ENCODE data around the gene STARD3. TPM values are rescaled to one million over a fixed set of nuclear protein-coding genes. Genes with fewer than 3 reads are reported as not detected.

Gene STARD3
- total RNA-seq, 1 donor from 2014 or later = 51.2 TPM

- Histone ChIP-seq H3K4me1 (ENCODE audit: insufficient read depth, low read length) (peaks cover 5% of the 10 kb centered on the region), H3K9ac (ENCODE audit: low read length) (no peak overlapping the region), H2AFZ (ENCODE audit: low read depth, low read length) (no peak overlapping the region), H3K4me2 (ENCODE audit: low read length) (no peak overlapping the region), H3K27ac (ENCODE audit: low read depth, low read length) (no peak overlapping the region), H3K36me3 (ENCODE audit: insufficient read depth, low read length) (no peaks in the 10 kb centered on the region), H3K4me3 (ENCODE audit: insufficient read depth, low read depth, low read length) (no peak overlapping the region), H3K79me2 (ENCODE audit: insufficient read depth, low read length) (no peaks in the 10 kb centered on the region), H3K27me3 (ENCODE audit: insufficient read depth, low read length) (peaks cover 18% of the 10 kb centered on the region), H4K20me1 (ENCODE audit: insufficient read depth, low read length) (peaks cover 17% of the 10 kb centered on the region), H3K9me3 (ENCODE audit: insufficient read depth, low read depth, low read length) (no peaks in the 10 kb centered on the region)
- Mint-ChIP-seq H3K27me3 (ENCODE audit: low read depth, unreplicated experiment) (peaks cover 10% of the 10 kb centered on the region), H3K9me3 (ENCODE audit: unreplicated experiment) (no peaks in the 10 kb centered on the region), H3K36me3 (ENCODE audit: low read depth, unreplicated experiment) (peaks cover 5% of the 10 kb centered on the region), H3K4me1 (ENCODE audit: low read depth, unreplicated experiment) (peaks cover 7% of the 10 kb centered on the region), H3K4me3 (ENCODE audit: unreplicated experiment) (no peak overlapping the region), H3K27ac (ENCODE audit: unreplicated experiment) (no peak overlapping the region)
- no peak for DNase-seq (ENCODE audit: low read depth)
- FAIRE-seq = no peak
- TF ChIP-seq CTCF (IDR thresholded peaks at IDR 0.05; ENCODE audit: insufficient read depth, low read depth, low read length) (no peak), EZH2 (IDR thresholded peaks at IDR 0.05; ENCODE audit: insufficient read depth, low read length) (no peak)
Observed at GRCh38 chr17:39663688-39664580, 27.0 kb downstream of the STARD3 start.

GRCh38 chr17:39664581-39665561 is 27.9 kb downstream of the STARD3 start, which contains the start of gene TCAP:
TSS of gene TCAP (plus strand) at chr17:39665349. CDS start at chr17:39665360, 11 bp downstream.
- peaks cover 7% of the 10 kb centered on the region for H3K4me1 Mint-ChIP-seq (ENCODE audit: low read depth, unreplicated experiment)
- no peak within 1 kb of the TSS for H3K9ac ChIP-seq (ENCODE audit: low read length)
- peaks cover 15% of the 10 kb centered on the region for H3K27me3 Mint-ChIP-seq (ENCODE audit: low read depth, unreplicated experiment)
- TF ChIP-seq CTCF (IDR thresholded peaks at IDR 0.05; ENCODE audit: insufficient read depth, low read depth, low read length) = no peak
- no peak for TF ChIP-seq EZH2 (IDR thresholded peaks at IDR 0.05; ENCODE audit: insufficient read depth, low read length)
- FAIRE-seq (no peak), DNase-seq (ENCODE audit: low read depth) (no peak)
- no peak within 1 kb of the TSS for H3K4me3 Mint-ChIP-seq (ENCODE audit: unreplicated experiment)
- no peaks in the 10 kb centered on the region for H3K36me3 ChIP-seq (ENCODE audit: insufficient read depth, low read length)
- no peak within 1 kb of the TSS for H3K27ac ChIP-seq (ENCODE audit: low read depth, low read length)
- H3K27me3 ChIP-seq (ENCODE audit: insufficient read depth, low read length) = peaks cover 18% of the 10 kb centered on the region
- no peak within 1 kb of the TSS for H3K4me2 ChIP-seq (ENCODE audit: low read length)
- H3K4me3 ChIP-seq (ENCODE audit: insufficient read depth, low read depth, low read length) = no peak within 1 kb of the TSS
- peaks cover 17% of the 10 kb centered on the region for H4K20me1 ChIP-seq (ENCODE audit: insufficient read depth, low read length)
- peak within 1 kb of the TSS; percentile 77 for H3K27ac Mint-ChIP-seq (ENCODE audit: unreplicated experiment)
- H3K4me1 ChIP-seq (ENCODE audit: insufficient read depth, low read length) = peaks cover 5% of the 10 kb centered on the region
- H3K36me3 Mint-ChIP-seq (ENCODE audit: low read depth, unreplicated experiment) = peaks cover 5% of the 10 kb centered on the region
- H3K9me3 Mint-ChIP-seq (ENCODE audit: unreplicated experiment) = no peaks in the 10 kb centered on the region
- no peak within 1 kb of the TSS for H2AFZ ChIP-seq (ENCODE audit: low read depth, low read length)
- no peaks in the 10 kb centered on the region for H3K79me2 ChIP-seq (ENCODE audit: insufficient read depth, low read length)
- H3K9me3 ChIP-seq (ENCODE audit: insufficient read depth, low read depth, low read length) = no peaks in the 10 kb centered on the region
